OCI-LY1 (cell line): ENCODE results near the gene TSC22D1.

ENCODE experiments used
- CTCF ChIP-seq: fragments of 200-600 bp; sonication (generic), shearing (Covaris generic); IDR thresholded peaks from 2 replicates; pipeline ENCODE4 v1.5.1; 2017; ENCODE audit warnings: mild to moderate bottlenecking, antibody characterized with exemption, low read length, moderate library complexity, mixed read lengths
- EZH2 ChIP-seq: fragments of 200-600 bp; sonication (generic), shearing (Covaris generic); IDR thresholded peaks from 2 replicates; pipeline ENCODE4 v1.8.0; 2017; ENCODE audit warnings: borderline replicate concordance, mixed run types, mild to moderate bottlenecking, antibody characterized with exemption, low read length, moderate library complexity, mixed read lengths

GRCh38 chr13:44540761-44541434, 35.2 kb downstream of the TSC22D1 start:
- no peak for TF ChIP-seq CTCF
- no peak for TF ChIP-seq EZH2
